ENCODE measurements around the gene S1PR4. TPM values are rescaled to one million over a fixed set of nuclear protein-coding genes. Genes with fewer than 3 reads are reported as not detected.
"Not testable (repeated sequence)": the region's sequence is repeated elsewhere in the genome, so short reads cannot be mapped to it uniquely, and the experiment has no call there.

The S1PR4 gene
- total RNA-seq, 1 donor from 2014 or later = not detected

GRCh38 chr19:3198901-3199700, 20.5 kb downstream of the S1PR4 start:
- Mint-ChIP-seq H3K27ac (no peak overlapping the region), H3K9me3 (no peaks in the 10 kb centered on the region), H3K4me1 (no peaks in the 10 kb centered on the region), H3K27me3 (ENCODE audit: low read depth) (no peaks in the 10 kb centered on the region), H3K4me3 (no peak overlapping the region), H3K36me3 (peaks cover 9% of the 10 kb centered on the region)
- no peak for DNase-seq (ENCODE audit: low spot score in 2 of 2, unreplicated experiment in 2 of 2)
- TF ChIP-seq, protein P1, sequence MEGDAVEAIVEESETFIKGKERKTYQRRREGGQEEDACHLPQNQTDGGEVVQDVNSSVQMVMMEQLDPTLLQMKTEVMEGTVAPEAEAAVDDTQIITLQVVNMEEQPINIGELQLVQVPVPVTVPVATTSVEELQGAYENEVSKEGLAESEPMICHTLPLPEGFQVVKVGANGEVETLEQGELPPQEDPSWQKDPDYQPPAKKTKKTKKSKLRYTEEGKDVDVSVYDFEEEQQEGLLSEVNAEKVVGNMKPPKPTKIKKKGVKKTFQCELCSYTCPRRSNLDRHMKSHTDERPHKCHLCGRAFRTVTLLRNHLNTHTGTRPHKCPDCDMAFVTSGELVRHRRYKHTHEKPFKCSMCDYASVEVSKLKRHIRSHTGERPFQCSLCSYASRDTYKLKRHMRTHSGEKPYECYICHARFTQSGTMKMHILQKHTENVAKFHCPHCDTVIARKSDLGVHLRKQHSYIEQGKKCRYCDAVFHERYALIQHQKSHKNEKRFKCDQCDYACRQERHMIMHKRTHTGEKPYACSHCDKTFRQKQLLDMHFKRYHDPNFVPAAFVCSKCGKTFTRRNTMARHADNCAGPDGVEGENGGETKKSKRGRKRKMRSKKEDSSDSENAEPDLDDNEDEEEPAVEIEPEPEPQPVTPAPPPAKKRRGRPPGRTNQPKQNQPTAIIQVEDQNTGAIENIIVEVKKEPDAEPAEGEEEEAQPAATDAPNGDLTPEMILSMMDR (IDR thresholded peaks at IDR 0.05; ENCODE audit: unreplicated experiment) = no peak

DNA sequence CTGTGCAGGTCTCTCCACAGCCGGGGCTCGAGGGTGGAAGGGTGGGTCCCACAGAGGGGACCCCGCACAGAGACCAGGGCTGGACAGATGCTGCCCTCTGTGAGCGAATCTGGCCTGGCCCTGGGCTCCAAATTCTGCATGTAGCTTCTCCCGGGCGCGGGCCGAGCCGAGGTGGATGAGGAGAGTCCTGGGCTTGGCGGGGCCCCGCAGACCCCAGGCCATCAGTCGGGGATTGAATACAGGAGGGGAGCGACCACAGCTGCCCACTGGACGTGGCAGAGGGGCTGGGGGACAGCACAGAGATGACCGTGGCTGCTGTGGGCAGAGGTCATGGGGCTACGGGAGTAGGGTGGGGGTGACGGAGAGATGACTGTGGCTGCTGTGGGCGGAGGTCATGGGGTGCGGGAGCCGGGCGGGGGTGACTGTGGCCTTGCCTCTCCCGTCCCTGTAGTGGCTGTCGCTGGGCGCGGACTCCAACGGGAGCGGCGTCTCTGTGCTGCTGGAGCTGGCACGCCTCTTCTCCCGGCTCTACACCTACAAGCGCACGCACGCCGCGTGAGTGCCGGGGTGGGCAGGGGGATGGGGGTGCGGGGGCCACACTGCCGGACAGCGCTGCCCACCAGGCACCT, 22.6 kb downstream of the S1PR4 start:
- Mint-ChIP-seq H3K9me3 (no peaks in the 10 kb centered on the region), H3K36me3 (peaks cover 2% of the 10 kb centered on the region), H3K27me3 (ENCODE audit: low read depth) (no peaks in the 10 kb centered on the region), H3K4me3 (no peak overlapping the region), H3K27ac (no peak overlapping the region), H3K4me1 (no peaks in the 10 kb centered on the region)
- no peak for DNase-seq (ENCODE audit: low spot score in 2 of 2, unreplicated experiment in 2 of 2)
- TF ChIP-seq, protein P1 (IDR thresholded peaks at IDR 0.05; ENCODE audit: unreplicated experiment) = no peak

GRCh38 chr19:3201911-3202310, 23.3 kb downstream of the S1PR4 start:
- TF ChIP-seq, protein P1 (IDR thresholded peaks at IDR 0.05; ENCODE audit: unreplicated experiment) = no peak
- H3K4me3 Mint-ChIP-seq = no peak overlapping the region
- H3K4me1 Mint-ChIP-seq = no peaks in the 10 kb centered on the region
- no peaks in the 10 kb centered on the region for H3K9me3 Mint-ChIP-seq
- DNase-seq (ENCODE audit: low spot score in 2 of 2, unreplicated experiment in 2 of 2) = no peak
- no peaks in the 10 kb centered on the region for H3K27me3 Mint-ChIP-seq (ENCODE audit: low read depth)
- no peak overlapping the region for H3K27ac Mint-ChIP-seq
- H3K36me3 Mint-ChIP-seq = peaks cover 2% of the 10 kb centered on the region

DNA sequence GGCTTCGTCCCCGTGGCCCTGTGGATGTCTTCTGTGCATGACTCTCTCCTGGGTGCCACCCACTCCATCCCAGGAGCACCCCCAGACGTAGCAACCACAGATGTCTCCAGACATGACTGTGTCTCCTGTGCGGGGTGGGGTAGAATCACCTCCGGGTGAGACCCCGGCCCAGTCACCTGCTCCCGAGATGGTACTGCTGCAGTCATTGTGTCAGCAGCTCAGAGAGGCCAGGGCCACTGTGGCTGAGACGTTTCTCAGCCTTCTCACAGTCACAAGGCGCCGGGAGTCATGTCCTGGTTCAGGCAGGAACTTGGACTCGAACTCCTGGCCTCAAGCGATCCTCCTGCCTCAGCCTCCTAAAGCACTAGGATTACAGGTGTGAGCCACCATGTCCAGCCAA, 23.8 kb downstream of the S1PR4 start:
- Mint-ChIP-seq H3K4me1 (no peaks in the 10 kb centered on the region), H3K4me3 (no peak overlapping the region), H3K9me3 (no peaks in the 10 kb centered on the region), H3K27me3 (ENCODE audit: low read depth) (no peaks in the 10 kb centered on the region), H3K27ac (no peak overlapping the region), H3K36me3 (peaks cover 2% of the 10 kb centered on the region)
- TF ChIP-seq, protein P1 (IDR thresholded peaks at IDR 0.05; ENCODE audit: unreplicated experiment) = no peak
- no peak for DNase-seq (ENCODE audit: low spot score in 2 of 2, unreplicated experiment in 2 of 2)

DNA sequence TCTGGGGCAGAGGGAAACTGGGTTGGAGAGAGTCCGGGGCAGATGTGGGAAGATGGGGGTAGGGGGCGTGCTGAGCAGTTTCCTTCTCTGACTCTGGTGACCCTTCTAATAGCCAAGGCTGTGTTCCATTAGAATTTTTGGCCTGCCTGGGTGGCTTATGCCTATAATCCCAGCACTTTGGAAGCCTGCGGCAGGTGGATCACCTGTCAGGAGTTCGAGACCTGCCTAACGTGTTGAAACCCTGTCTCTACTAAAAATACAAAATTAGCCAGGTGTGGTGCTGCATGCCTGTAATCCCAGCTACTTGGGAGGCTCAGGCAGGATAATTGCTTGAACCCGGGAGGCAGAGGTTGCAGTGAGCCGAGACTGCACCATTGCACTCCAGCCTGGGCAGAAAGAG, 24.3 kb downstream of the S1PR4 start:
- not testable (repeated sequence) for H3K36me3 Mint-ChIP-seq; H3K27me3 Mint-ChIP-seq (ENCODE audit: low read depth); H3K9me3 Mint-ChIP-seq; H3K4me3 Mint-ChIP-seq; H3K27ac Mint-ChIP-seq; H3K4me1 Mint-ChIP-seq; DNase-seq (ENCODE audit: low spot score in 2 of 2, unreplicated experiment in 2 of 2)
